ENCODE data around the gene ATP11A.

The ATP11A gene

DNA sequence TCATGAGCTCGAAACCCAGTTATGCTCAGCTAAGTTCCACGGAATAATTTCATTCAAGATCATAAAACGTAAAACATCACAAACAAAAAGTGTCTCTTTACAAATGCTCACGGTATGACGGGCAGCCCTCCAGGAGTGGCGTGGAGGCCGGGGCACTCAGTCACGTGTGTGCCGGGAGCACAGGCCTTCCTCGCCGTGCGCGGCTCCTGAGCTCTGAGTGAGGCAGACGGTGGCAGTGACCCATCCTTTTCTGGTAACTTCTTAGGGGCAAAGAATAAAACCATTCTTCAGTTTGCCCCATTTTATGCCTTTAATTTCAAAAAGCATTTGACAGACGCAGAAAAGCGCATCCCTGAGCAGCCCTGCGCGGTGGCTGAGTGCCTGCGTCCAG lies 72.8 kb downstream of the ATP11A start:
- H3K4me3 ChIP-seq (ENCODE audit: low read depth, low read length), result no peak overlapping the region
- in situ Hi-C loops (cut with HindIII; ENCODE audit: low sequenced_read_pairs), result no loop called here
- TF ChIP-seq, protein P1, sequence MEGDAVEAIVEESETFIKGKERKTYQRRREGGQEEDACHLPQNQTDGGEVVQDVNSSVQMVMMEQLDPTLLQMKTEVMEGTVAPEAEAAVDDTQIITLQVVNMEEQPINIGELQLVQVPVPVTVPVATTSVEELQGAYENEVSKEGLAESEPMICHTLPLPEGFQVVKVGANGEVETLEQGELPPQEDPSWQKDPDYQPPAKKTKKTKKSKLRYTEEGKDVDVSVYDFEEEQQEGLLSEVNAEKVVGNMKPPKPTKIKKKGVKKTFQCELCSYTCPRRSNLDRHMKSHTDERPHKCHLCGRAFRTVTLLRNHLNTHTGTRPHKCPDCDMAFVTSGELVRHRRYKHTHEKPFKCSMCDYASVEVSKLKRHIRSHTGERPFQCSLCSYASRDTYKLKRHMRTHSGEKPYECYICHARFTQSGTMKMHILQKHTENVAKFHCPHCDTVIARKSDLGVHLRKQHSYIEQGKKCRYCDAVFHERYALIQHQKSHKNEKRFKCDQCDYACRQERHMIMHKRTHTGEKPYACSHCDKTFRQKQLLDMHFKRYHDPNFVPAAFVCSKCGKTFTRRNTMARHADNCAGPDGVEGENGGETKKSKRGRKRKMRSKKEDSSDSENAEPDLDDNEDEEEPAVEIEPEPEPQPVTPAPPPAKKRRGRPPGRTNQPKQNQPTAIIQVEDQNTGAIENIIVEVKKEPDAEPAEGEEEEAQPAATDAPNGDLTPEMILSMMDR (IDR thresholded peaks at IDR 0.05; ENCODE audit: low read depth, low read length), result no peak
- DNase-seq (ENCODE audit: low read depth, low spot score), result no peak

DNA sequence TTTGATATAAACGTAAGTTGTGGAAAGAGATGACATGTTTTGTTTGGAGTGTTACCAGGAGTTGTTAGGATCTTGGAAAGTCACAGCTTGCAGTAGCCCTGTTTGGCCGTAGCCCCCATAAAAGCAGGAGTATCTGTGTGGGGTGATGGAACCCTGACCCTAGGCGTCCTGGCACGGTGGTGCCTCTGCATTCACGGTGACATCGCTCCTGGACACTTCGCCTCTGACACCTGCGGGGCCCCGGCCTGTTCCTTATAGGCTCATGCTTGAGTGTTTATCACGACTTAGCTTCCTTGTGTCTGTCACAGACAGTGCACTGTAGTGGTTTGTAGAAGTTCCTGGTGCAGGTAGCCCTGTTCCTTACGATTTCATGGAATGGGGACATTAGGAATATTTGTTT lies 74.2 kb downstream of the ATP11A start:
- TF ChIP-seq, protein P1 (IDR thresholded peaks at IDR 0.05; ENCODE audit: low read depth, low read length), result no peak
- no peak overlapping the region for H3K4me3 ChIP-seq (ENCODE audit: low read depth, low read length)
- in situ Hi-C loops (cut with HindIII; ENCODE audit: low sequenced_read_pairs), result no loop called here
- DNase-seq (ENCODE audit: low read depth, low spot score), result no peak

DNA sequence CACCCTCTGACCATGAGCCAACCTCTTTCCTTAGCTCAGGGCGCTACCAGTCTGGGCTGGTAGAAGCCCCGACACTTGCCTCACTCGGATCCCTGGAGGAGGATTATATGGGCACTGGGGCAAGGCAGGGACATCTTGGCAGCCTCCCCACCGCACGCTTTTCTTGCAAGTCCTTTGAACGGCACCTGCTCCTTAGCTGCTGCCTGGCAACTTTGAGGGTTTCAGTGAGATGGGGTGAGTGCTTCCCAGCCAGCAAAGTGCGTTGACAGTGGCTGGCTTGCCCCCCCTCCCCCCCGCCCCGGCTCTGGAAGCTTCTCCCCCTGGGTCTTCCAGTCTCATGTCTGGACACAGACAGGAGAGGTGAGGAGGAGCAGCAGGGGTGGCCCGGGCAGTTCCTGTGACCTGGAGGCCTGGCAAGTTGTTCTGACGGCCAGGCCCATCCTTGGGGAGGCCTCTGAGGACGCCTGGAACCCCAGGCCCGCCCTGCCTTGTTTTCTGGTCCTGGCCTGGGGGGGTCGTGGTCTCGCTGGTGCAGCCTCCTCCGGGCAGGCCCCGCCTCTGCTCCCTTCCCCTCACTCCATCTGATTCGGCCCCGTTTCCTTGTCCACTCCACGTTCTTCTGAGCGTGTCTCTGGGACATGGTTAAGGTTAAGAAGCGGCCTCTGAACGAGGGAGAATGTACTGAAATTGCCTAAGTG lies 75.2 kb downstream of the ATP11A start:
- in situ Hi-C loops (cut with HindIII; ENCODE audit: low sequenced_read_pairs), result no loop called here
- TF ChIP-seq, protein P1 (IDR thresholded peaks at IDR 0.05; ENCODE audit: low read depth, low read length), result no peak
- no peak for DNase-seq (ENCODE audit: low read depth, low spot score)
- H3K4me3 ChIP-seq (ENCODE audit: low read depth, low read length), result no peak overlapping the region

DNA sequence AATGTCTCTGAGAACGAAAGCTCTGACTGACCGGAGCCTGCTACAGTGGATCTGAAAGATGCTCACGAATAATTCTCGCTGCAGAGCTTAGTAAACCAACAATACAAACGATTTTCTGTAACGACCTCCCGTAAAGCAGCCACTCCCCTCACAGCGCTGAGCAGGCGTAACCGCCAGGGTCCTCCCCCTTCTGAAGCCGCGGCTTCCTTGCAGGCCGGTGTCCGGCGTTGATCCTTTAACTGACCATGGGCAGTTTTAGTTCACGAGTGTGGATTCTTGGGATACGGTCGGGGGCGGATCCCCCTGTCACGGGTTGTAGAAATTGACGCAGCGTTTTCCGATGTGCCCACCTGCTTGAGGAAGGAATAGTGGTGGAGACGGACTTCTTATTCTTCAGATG lies 75.9 kb downstream of the ATP11A start:
- in situ Hi-C loops (cut with HindIII; ENCODE audit: low sequenced_read_pairs), result no loop called here
- TF ChIP-seq, protein P1 (IDR thresholded peaks at IDR 0.05; ENCODE audit: low read depth, low read length), result no peak
- DNase-seq (ENCODE audit: low read depth, low spot score), result no peak
- no peak overlapping the region for H3K4me3 ChIP-seq (ENCODE audit: low read depth, low read length)

DNA sequence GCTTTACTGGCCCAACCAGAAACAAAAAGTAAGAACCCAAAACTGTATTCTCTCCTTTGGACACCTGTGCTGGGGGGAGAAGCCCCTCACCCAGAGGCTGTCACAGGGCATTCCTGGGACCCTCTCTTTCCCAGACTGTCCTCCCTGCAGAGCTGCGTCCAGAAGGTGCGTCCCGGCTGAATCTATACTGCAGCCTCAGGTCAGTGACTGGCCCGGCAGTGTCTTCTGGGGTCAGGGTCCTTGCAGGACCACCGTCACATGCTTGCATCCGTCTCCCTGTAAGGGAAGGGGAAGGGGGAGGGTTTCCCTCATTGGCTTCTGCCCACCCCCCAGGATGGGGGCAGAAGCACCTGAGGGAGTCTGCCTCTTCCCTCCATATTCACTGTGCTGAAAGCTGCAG lies 76.5 kb downstream of the ATP11A start:
- in situ Hi-C loops (cut with HindIII; ENCODE audit: low sequenced_read_pairs), result no loop called here
- H3K4me3 ChIP-seq (ENCODE audit: low read depth, low read length), result no peak overlapping the region
- TF ChIP-seq, protein P1 (IDR thresholded peaks at IDR 0.05; ENCODE audit: low read depth, low read length), result no peak
- DNase-seq (ENCODE audit: low read depth, low spot score), result no peak

DNA sequence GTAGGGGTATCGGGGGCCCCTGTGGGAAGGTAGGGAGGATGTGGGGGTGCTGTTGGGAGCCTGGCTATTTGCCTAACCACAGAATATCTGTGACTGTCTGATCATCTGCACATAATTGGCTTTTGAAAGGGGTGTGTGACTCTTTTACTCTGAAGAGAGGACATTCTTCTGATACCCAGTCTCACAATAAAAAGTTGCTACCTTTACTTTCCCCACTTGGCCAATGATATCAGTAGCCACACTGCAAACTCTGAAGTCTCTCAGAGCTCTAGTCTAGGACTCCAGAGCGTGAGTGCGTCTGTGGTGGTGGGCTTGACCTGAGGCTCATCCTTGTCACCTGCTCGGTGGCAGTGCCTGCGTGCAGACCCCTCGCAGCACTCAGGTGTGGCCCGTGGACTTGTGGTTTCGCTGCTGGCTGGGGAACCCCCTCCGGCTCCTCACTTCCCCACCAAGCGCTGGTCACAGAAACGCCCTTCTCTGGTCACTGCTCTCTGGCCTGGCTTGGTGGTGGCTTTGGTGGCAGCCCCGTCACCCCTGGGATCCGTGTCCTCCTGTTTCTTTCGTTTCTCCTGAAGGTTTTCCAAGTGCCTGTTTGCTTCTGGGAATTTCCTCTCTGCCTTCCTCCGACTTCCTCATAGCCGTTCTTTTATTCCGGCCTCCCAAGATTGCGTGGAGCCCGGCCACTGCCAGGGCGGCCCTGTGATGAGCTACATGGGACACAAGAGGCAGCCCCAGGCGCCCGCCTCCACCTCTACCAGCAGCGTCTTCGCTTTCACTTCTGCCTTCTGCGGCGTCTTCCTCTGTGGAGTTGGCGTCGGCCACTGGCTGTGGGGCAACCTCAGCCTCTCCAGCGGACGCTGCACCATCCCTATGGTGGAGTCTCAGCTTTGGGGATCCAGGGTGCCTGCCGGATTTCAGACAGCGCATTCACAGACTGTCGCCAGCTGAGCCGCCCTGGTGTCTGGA lies 78.0 kb downstream of the ATP11A start:
- no peak overlapping the region for H3K4me3 ChIP-seq (ENCODE audit: low read depth, low read length)
- TF ChIP-seq, protein P1 (IDR thresholded peaks at IDR 0.05; ENCODE audit: low read depth, low read length), result no peak
- in situ Hi-C loops (cut with HindIII; ENCODE audit: low sequenced_read_pairs), result no loop called here
- no peak for DNase-seq (ENCODE audit: low read depth, low spot score)

All from astrocyte of the spinal cord (primary cell).